CD4-positive, alpha-beta T cell (primary cell): ENCODE measurements around the gene EXOSC3. TPM values are rescaled to one million over a fixed set of nuclear protein-coding genes. Genes with fewer than 3 reads are reported as not detected.

Source experiments
- ATAC-seq: fragments of 200-7000 bp; cut with Tn5 transposase; one replicate; pipeline ENCODE4 v1.10.0; 2022; ENCODE audit warnings: mild to moderate bottlenecking; ENCODE audit not compliant: poor library complexity
- CTCF ChIA-PET: fragments of 350-600 bp; sonication (Branson Sonifier 250); formaldehyde crosslinking; loops from one replicate; lab custom pipeline; 2021; ENCODE audit warnings: antibody characterized with exemption, inconsistent platforms; lab: Charles Lee
- POLR2A ChIA-PET: fragments of 350-600 bp; sonication (Branson Sonifier 250); formaldehyde crosslinking; loops from one replicate; lab custom pipeline; 2021; ENCODE audit warnings: antibody characterized with exemption, inconsistent platforms; lab: Charles Lee
- DNase-seq, 14 experiments: peaks; one replicate each; pipeline ENCODE4 v3.0.0-alpha.2; 2013 to 2020; ENCODE audit warnings: mixed read lengths in 2 of 14
- H3K27ac ChIP-seq, 2 donors: one replicate each; pipeline versions ENCODE4 v1.5.1 to v1.7.0; 2013; ENCODE audit warnings: low read length in 2 of 2, low read depth in 1 of 2, mild to moderate bottlenecking in 1 of 2
- H3K27me3 ChIP-seq, 2 experiments: 1 replicate in 1 of 2; 2 replicates in 1 of 2; pipeline versions ENCODE4 v1.6.1 to v1.7.0; 2013; ENCODE audit warnings: low read length in 2 of 2, control low read depth in 1 of 2, mild to moderate bottlenecking in 1 of 2, moderate library complexity in 1 of 2; ENCODE audit not compliant: insufficient read depth in 2 of 2, control insufficient read depth in 1 of 2
- H3K36me3 ChIP-seq: one replicate; pipeline ENCODE4 v1.6.1; 2013; ENCODE audit warnings: low read length, control low read depth; ENCODE audit not compliant: insufficient read depth
- H3K4me1 ChIP-seq: one replicate; pipeline ENCODE4 v1.6.1; 2013; ENCODE audit warnings: low read length, control low read depth; ENCODE audit not compliant: insufficient read depth
- H3K4me3 ChIP-seq: one replicate; pipeline ENCODE4 v1.5.1; 2013; ENCODE audit warnings: mild to moderate bottlenecking, low read length, moderate library complexity
- H3K9me3 ChIP-seq, 2 experiments: 1 replicate in 1 of 2; 2 replicates in 1 of 2; pipeline versions ENCODE4 v1.6.1 to v1.7.0; 2013; ENCODE audit warnings: low read length in 2 of 2, mild to moderate bottlenecking in 2 of 2, control low read depth in 1 of 2, moderate library complexity in 1 of 2; ENCODE audit not compliant: control insufficient read depth in 1 of 2, insufficient read depth in 1 of 2
- H3K27ac Mint-ChIP-seq: one replicate; pipeline ENCODE4 v1.8.0; 2020; ENCODE audit warnings: mixed read lengths
- H3K27me3 Mint-ChIP-seq: one replicate; pipeline ENCODE4 v1.8.0; 2021; ENCODE audit warnings: mixed read lengths
- H3K36me3 Mint-ChIP-seq: one replicate; pipeline ENCODE4 v1.8.0; 2021; ENCODE audit warnings: low read depth, mixed read lengths
- H3K4me1 Mint-ChIP-seq: one replicate; pipeline ENCODE4 v1.8.0; 2021; ENCODE audit warnings: low read depth, mixed read lengths
- H3K4me3 Mint-ChIP-seq: one replicate; pipeline ENCODE4 v1.8.0; 2020; ENCODE audit warnings: mild to moderate bottlenecking, mixed read lengths
- H3K9me3 Mint-ChIP-seq: one replicate; pipeline ENCODE4 v1.8.0; 2020; ENCODE audit warnings: mixed read lengths
- intact Hi-C, 2 experiments: fragments of 100-400 bp; cut with DNase I in 1 of 2; cut with micrococcal nuclease in 1 of 2; formaldehyde crosslinking; loops; one replicate each; pipeline versions ENCODE4 v1.15.1 to v1.9.0; 2023 to 2025; cut with DNase I, micrococcal nuclease
- total RNA-seq, 174 experiments: library from RNA in 2 of 174; stranded (reverse) in 2 of 174; gene quantifications; one replicate each; pipeline ENCODE4 v1.2.3 and lab custom pipeline; 2021 to 2026
- TF ChIP-seq, protein P1 (sequence below): fragments of 200-600 bp; IDR thresholded peaks from one replicate; pipeline ENCODE4 v1.8.0; 2022; ENCODE audit warnings: antibody characterized with exemption, mild to moderate bottlenecking

Gene EXOSC3
- total RNA-seq, 2 experiments from 2014 or later, result 42.9 to 44.2 TPM

- DNase-seq (no peak), ATAC-seq (no peak)
- Histone ChIP-seq H3K36me3 (no peaks in the 10 kb centered on the region), H3K9me3 (no peaks in the 10 kb centered on the region), H3K4me3 (no peak overlapping the region), H3K27me3 (no peaks in the 10 kb centered on the region), H3K4me1 (no peaks in the 10 kb centered on the region), H3K27ac (no peak overlapping the region)
- H3K27me3 Mint-ChIP-seq, result no peaks in the 10 kb centered on the region
- H3K36me3 Mint-ChIP-seq, result no peaks in the 10 kb centered on the region
- H3K4me1 Mint-ChIP-seq, result no peaks in the 10 kb centered on the region
- H3K9me3 Mint-ChIP-seq, result no peaks in the 10 kb centered on the region
- POLR2A ChIA-PET, result no interaction called here
- TF ChIP-seq, protein P1, sequence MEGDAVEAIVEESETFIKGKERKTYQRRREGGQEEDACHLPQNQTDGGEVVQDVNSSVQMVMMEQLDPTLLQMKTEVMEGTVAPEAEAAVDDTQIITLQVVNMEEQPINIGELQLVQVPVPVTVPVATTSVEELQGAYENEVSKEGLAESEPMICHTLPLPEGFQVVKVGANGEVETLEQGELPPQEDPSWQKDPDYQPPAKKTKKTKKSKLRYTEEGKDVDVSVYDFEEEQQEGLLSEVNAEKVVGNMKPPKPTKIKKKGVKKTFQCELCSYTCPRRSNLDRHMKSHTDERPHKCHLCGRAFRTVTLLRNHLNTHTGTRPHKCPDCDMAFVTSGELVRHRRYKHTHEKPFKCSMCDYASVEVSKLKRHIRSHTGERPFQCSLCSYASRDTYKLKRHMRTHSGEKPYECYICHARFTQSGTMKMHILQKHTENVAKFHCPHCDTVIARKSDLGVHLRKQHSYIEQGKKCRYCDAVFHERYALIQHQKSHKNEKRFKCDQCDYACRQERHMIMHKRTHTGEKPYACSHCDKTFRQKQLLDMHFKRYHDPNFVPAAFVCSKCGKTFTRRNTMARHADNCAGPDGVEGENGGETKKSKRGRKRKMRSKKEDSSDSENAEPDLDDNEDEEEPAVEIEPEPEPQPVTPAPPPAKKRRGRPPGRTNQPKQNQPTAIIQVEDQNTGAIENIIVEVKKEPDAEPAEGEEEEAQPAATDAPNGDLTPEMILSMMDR, result no peak
- H3K27ac Mint-ChIP-seq, result no peak overlapping the region
- no peak overlapping the region for H3K4me3 Mint-ChIP-seq
- CTCF ChIA-PET, result no interaction called here
- intact Hi-C loops, result no loop called here
Measured at GRCh38 chr9:37740128-37740527, 44.7 kb downstream of the EXOSC3 start.

- intact Hi-C loops, result no loop called here
- TF ChIP-seq, protein P1, result no peak
Measured at GRCh38 chr9:37739222-37739621, 45.6 kb downstream of the EXOSC3 start.

DNA sequence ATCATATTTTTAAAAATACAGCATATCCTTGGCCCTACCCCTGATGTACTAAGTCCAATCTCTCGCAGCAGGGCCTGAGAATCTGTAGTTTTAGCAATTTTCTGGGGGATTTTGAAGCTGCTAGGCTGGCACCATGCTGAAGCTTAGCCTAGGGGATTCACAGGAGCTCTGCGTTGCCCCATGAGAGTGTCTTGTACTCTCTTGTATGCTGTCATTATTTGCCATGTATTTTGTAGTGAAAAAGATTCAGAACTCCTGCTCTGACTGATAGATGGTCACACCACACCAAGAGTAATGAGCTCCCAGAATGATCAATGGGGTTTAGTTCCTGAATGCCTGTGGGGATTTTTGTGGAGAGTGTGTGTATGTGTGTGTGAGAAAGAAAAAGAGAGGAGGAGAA is 51.9 kb downstream of the EXOSC3 start:
- ATAC-seq, result no peak
- Mint-ChIP-seq H3K27me3 (peaks cover 5% of the 10 kb centered on the region), H3K36me3 (no peaks in the 10 kb centered on the region), H3K4me3 (no peak overlapping the region), H3K27ac (no peak overlapping the region), H3K4me1 (no peaks in the 10 kb centered on the region), H3K9me3 (no peaks in the 10 kb centered on the region)
- Histone ChIP-seq H3K9me3 (no peaks in the 10 kb centered on the region), H3K4me1 (no peaks in the 10 kb centered on the region), H3K27ac (no peak overlapping the region), H3K36me3 (no peaks in the 10 kb centered on the region), H3K27me3 (peaks cover 0 to 2% of the 10 kb centered on the region in 2 experiments), H3K4me3 (no peak overlapping the region)
- POLR2A ChIA-PET, result no interaction called here
- no peak for DNase-seq
- intact Hi-C loops, result no loop called here
- TF ChIP-seq, protein P1, result no peak
- CTCF ChIA-PET, result interaction anchor here (1.1 kb wide), 1 partner anchor 15 kb away, joined by 3 read pairs; no protein-coding TSS in a partner anchor

More at GRCh38 chr9:37739222-37739621, 45.6 kb downstream of the EXOSC3 start:
- CTCF ChIA-PET, result no interaction called here
- Histone ChIP-seq H3K4me1 (no peaks in the 10 kb centered on the region), H3K4me3 (no peak overlapping the region), H3K27ac (no peak overlapping the region), H3K27me3 (no peaks in the 10 kb centered on the region), H3K36me3 (no peaks in the 10 kb centered on the region), H3K9me3 (no peaks in the 10 kb centered on the region)
- H3K9me3 Mint-ChIP-seq, result no peaks in the 10 kb centered on the region
- H3K4me3 Mint-ChIP-seq, result no peak overlapping the region
- H3K27me3 Mint-ChIP-seq, result no peaks in the 10 kb centered on the region
- no peaks in the 10 kb centered on the region for H3K4me1 Mint-ChIP-seq
- ATAC-seq (no peak), DNase-seq (no peak)
- no peak overlapping the region for H3K27ac Mint-ChIP-seq
- POLR2A ChIA-PET, result no interaction called here
- H3K36me3 Mint-ChIP-seq, result no peaks in the 10 kb centered on the region
